Left kidney (tissue), 2 donors: ENCODE data around the gene IFFO2. TPM values are rescaled to one million over a fixed set of nuclear protein-coding genes. Genes with fewer than 3 reads are reported as not detected.

Experiments
- DNase-seq: peaks from one replicate; pipeline ENCODE4 v3.0.0-alpha.2; 2013
- polyA plus RNA-seq: library from polyadenylated mRNA; unstranded; fragments of 120-200 nt; gene quantifications from one replicate; pipeline ENCODE4 v1.2.1, GENCODE V29; 2013; ENCODE audit not compliant: insufficient read length

IFFO2 gene
- polyA plus RNA-seq, 1 donor: 26.6 TPM

- DNase-seq: no peak
Measured at GRCh38 chr1:18951818-18952391, 4.6 kb downstream of the IFFO2 start.

GRCh38 chr1:18951416-18951815 lies 5.1 kb downstream of the IFFO2 start:
- DNase-seq: no peak

- DNase-seq: no peak
Measured at GRCh38 chr1:18950401-18951026, 6.0 kb downstream of the IFFO2 start.

GRCh38 chr1:18949686-18950400 lies 6.6 kb downstream of the IFFO2 start:
- DNase-seq: peak; percentile 77

GRCh38 chr1:18948913-18949685 lies 7.4 kb downstream of the IFFO2 start:
- DNase-seq: no peak

GRCh38 chr1:18948048-18948912 lies 8.2 kb downstream of the IFFO2 start:
- DNase-seq: no peak

- DNase-seq: no peak
Measured at GRCh38 chr1:18947570-18947969, 8.9 kb downstream of the IFFO2 start.

- DNase-seq: no peak
Measured at GRCh38 chr1:18946550-18947381, 9.7 kb downstream of the IFFO2 start.

GRCh38 chr1:18945401-18945849 lies 11.1 kb downstream of the IFFO2 start:
- peak; percentile 92 for DNase-seq

GRCh38 chr1:18944810-18945209 lies 11.7 kb downstream of the IFFO2 start:
- no peak for DNase-seq

GRCh38 chr1:18943914-18944572 lies 12.4 kb downstream of the IFFO2 start:
- no peak for DNase-seq

GRCh38 chr1:18943162-18943561 lies 13.3 kb downstream of the IFFO2 start:
- DNase-seq: no peak

GRCh38 chr1:18942340-18942739 lies 14.1 kb downstream of the IFFO2 start:
- no peak for DNase-seq

GRCh38 chr1:18941221-18942141 lies 15.0 kb downstream of the IFFO2 start:
- no peak for DNase-seq

- DNase-seq: no peak
Measured at GRCh38 chr1:18940303-18941020, 16.0 kb downstream of the IFFO2 start.

- DNase-seq: no peak
Measured at GRCh38 chr1:18939398-18940302, 16.8 kb downstream of the IFFO2 start.

GRCh38 chr1:18938707-18939070 lies 17.8 kb downstream of the IFFO2 start:
- DNase-seq: no peak
